AG04449 (cell line): ENCODE results near the gene INPP5D.

Experiments used
- CTCF ChIA-PET: fragments of 350-600 bp; formaldehyde crosslinking; extraction: SDS; loops from one replicate; lab custom pipeline; 2021; ENCODE audit warnings: antibody characterized with exemption; lab: Yijun Ruan, JAX
- POLR2A ChIA-PET: fragments of 400-600, 350-600 bp; formaldehyde crosslinking; extraction: SDS; loops from one replicate; lab custom pipeline; 2020; ENCODE audit warnings: antibody characterized with exemption, inconsistent platforms; lab: Yijun Ruan, JAX
- DNase-seq: peaks from one replicate; pipeline ENCODE4 v3.0.0-alpha.2; 2010; ENCODE audit warnings: low read depth, low spot score
- H3K4me3 ChIP-seq: 2 replicates; pipeline ENCODE4 v1.5.1; 2011; ENCODE audit warnings: low read depth, mild to moderate bottlenecking, control low read depth, low read length
- CTCF ChIP-seq: IDR thresholded peaks from one replicate; pipeline ENCODE4 v1.5.1; 2011; ENCODE audit warnings: mild to moderate bottlenecking, moderate library complexity, low read length, control low read depth, inconsistent platforms; ENCODE audit not compliant: insufficient read depth; ENCODE audit errors: missing control alignments

Gene INPP5D

GRCh38 chr2:233082222-233082930 is 22.2 kb downstream of the INPP5D start:
- ChIA-PET POLR2A (no interaction called here), CTCF (interaction anchor here (1.0 to 3.4 kb wide), 4 partner anchors 10 to 230 kb away, joined by 3 to 15 read pairs (median 3); no protein-coding TSS in a partner anchor)
- no peak for DNase-seq
- no peak for TF ChIP-seq CTCF
- H3K4me3 ChIP-seq = no peak overlapping the region

- CTCF ChIA-PET = interaction anchor here (1.0 to 3.4 kb wide), 4 partner anchors 9 to 230 kb away, joined by 3 to 15 read pairs (median 3); no protein-coding TSS in a partner anchor
- POLR2A ChIA-PET = no interaction called here
- no peak for DNase-seq
- H3K4me3 ChIP-seq = no peak overlapping the region
- no peak for TF ChIP-seq CTCF
Measured at GRCh38 chr2:233082931-233083755, 23.0 kb downstream of the INPP5D start.

- no peak for DNase-seq
- POLR2A ChIA-PET = no interaction called here
- H3K4me3 ChIP-seq = no peak overlapping the region
- TF ChIP-seq CTCF = no peak
- CTCF ChIA-PET = interaction anchor here (3.4 kb wide), 1 partner anchor 30 kb away, joined by 15 read pairs; no protein-coding TSS in a partner anchor
Measured at GRCh38 chr2:233083782-233084181, 23.6 kb downstream of the INPP5D start.

GRCh38 chr2:233084488-233084887 is 24.3 kb downstream of the INPP5D start:
- no peak for DNase-seq
- TF ChIP-seq CTCF = no peak

GRCh38 chr2:233085037-233085838 is 25.1 kb downstream of the INPP5D start:
- TF ChIP-seq CTCF = no peak
- CTCF ChIA-PET = interaction anchor here (3.4 kb wide), 1 partner anchor 31 kb away, joined by 15 read pairs; no protein-coding TSS in a partner anchor
- POLR2A ChIA-PET = no interaction called here
- no peak for DNase-seq
- H3K4me3 ChIP-seq = no peak overlapping the region

More at GRCh38 chr2:233084488-233084887, 24.3 kb downstream of the INPP5D start:
- POLR2A ChIA-PET = no interaction called here
- CTCF ChIA-PET = interaction anchor here (3.4 kb wide), 1 partner anchor 30 kb away, joined by 15 read pairs; no protein-coding TSS in a partner anchor
- H3K4me3 ChIP-seq = no peak overlapping the region
